ENCODE data around the gene SPO11.

SPO11 gene

GRCh38 chr20:57287901-57288300 lies 41.7 kb upstream of the SPO11 start:
- H3K27ac ChIP-seq, result no peak overlapping the region
- TF ChIP-seq ZFX (IDR thresholded peaks at IDR 0.05; ENCODE audit: borderline replicate concordance) (no peak), CTCF (IDR thresholded peaks at IDR 0.05) (no peak)

- H3K27ac ChIP-seq, result no peak overlapping the region
- TF ChIP-seq CTCF (IDR thresholded peaks at IDR 0.05) (no peak), ZFX (IDR thresholded peaks at IDR 0.05; ENCODE audit: borderline replicate concordance) (no peak)
Observed at GRCh38 chr20:57288651-57289277, 40.8 kb upstream of the SPO11 start.

- no peak overlapping the region for H3K27ac ChIP-seq
- TF ChIP-seq CTCF (IDR thresholded peaks at IDR 0.05) (no peak), ZFX (IDR thresholded peaks at IDR 0.05; ENCODE audit: borderline replicate concordance) (no peak)
Observed at GRCh38 chr20:57289391-57290177, 40.0 kb upstream of the SPO11 start.

- H3K27ac ChIP-seq, result no peak overlapping the region
- TF ChIP-seq ZFX (IDR thresholded peaks at IDR 0.05; ENCODE audit: borderline replicate concordance) (no peak), CTCF (IDR thresholded peaks at IDR 0.05) (no peak)
Observed at GRCh38 chr20:57290178-57290484, 39.5 kb upstream of the SPO11 start.

- H3K27ac ChIP-seq, result no peak overlapping the region
- TF ChIP-seq CTCF (IDR thresholded peaks at IDR 0.05) (no peak), ZFX (IDR thresholded peaks at IDR 0.05; ENCODE audit: borderline replicate concordance) (no peak)
Observed at GRCh38 chr20:57291003-57291402, 38.6 kb upstream of the SPO11 start.

GRCh38 chr20:57291694-57292093 lies 37.9 kb upstream of the SPO11 start:
- H3K27ac ChIP-seq, result no peak overlapping the region
- TF ChIP-seq ZFX (IDR thresholded peaks at IDR 0.05; ENCODE audit: borderline replicate concordance) (no peak), CTCF (IDR thresholded peaks at IDR 0.05) (no peak)

- H3K27ac ChIP-seq, result no peak overlapping the region
- no peak for TF ChIP-seq ZFX (IDR thresholded peaks at IDR 0.05; ENCODE audit: borderline replicate concordance)
- TF ChIP-seq CTCF (IDR thresholded peaks at IDR 0.05), result no peak
Observed at GRCh38 chr20:57292611-57293010, 37.0 kb upstream of the SPO11 start.

All from 22Rv1 (cell line).